ENCODE results near the gene SCGB1A1. TPM values are rescaled to one million over a fixed set of nuclear protein-coding genes. Genes with fewer than 3 reads are reported as not detected.

Gene SCGB1A1
- total RNA-seq, 1 donor from 2014 or later = not detected

DNA sequence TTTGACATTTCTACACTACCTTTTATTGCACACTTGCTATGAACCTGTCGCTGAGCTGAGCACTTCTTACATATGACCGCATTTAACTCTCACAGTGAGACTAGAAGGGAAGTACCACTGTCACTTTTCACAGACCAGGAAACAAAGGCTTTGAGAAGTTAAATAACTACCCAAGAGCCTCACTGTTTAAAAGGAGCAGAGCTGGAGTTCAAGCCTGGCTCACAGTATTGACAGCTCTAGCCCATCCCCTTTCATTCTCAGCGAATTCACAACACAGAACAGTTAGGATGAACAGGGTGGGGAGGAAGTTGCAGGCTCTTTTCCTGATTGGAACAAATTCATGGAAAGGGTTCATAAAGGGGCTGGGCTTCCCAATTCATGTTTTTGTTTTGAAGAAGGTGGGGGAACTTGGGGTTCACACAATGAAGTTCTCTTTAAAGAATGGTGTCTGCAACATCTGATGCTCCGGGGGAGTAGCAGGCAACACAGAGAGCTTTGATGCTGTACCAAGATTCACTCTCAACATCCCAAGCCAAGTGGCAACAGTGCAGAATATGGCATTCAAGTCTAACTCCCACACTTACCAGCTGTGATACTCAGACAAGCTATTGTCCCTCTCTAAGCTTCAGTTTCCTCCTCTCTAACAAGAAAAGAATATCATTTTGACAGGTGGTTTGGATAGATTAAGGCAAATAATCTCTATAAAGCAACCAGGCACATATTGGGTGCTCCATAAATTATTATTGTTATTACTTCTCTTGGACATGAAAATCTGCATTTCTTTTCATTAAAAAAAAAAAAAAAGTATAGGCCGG, 17.2 kb downstream of the SCGB1A1 start:
- Histone ChIP-seq H3K4me3 (no peak overlapping the region), H3K27ac (replicated peaks) (peak overlapping the region; percentile 73), H3K27me3 (ENCODE audit: low read depth) (no peaks in the 10 kb centered on the region), H3K36me3 (no peaks in the 10 kb centered on the region), H3K9me3 (replicated peaks) (no peaks in the 10 kb centered on the region), H3K4me1 (peaks cover 48% of the 10 kb centered on the region)
- intact Hi-C loops (cut with micrococcal nuclease) = no loop called here
- no peak for DNase-seq
- TF ChIP-seq CTCF (IDR thresholded peaks at IDR 0.05; ENCODE audit: borderline replicate concordance) = no peak

- Histone ChIP-seq H3K4me1 (peaks cover 46% of the 10 kb centered on the region), H3K9me3 (replicated peaks) (no peaks in the 10 kb centered on the region), H3K36me3 (no peaks in the 10 kb centered on the region), H3K4me3 (no peak overlapping the region), H3K27ac (replicated peaks) (no peak overlapping the region), H3K27me3 (ENCODE audit: low read depth) (no peaks in the 10 kb centered on the region)
- TF ChIP-seq CTCF (IDR thresholded peaks at IDR 0.05; ENCODE audit: borderline replicate concordance) = no peak
- intact Hi-C loops (cut with micrococcal nuclease) = no loop called here
- no peak for DNase-seq
These were observed 18.8 kb downstream of the SCGB1A1 start for GRCh38 chr11:62437616-62438015.

DNA sequence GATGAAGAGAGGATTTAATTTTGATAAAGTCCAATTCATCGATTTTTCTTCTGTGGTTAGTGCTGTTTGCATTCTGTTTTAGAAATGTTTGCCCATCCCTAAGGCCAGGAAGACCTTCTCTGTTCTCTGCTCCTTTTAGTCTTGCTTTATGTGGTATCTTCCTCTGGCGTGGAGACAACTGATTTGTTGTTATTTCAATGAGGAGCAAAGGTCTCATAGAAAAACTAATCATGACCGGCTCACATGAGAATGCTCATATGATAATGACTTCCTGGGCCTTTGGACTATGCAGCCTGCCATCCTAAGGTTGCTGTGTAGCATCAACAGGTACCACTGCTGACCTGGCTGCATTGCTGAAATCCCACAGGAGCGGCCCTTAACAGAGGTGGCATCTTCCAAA, 19.8 kb downstream of the SCGB1A1 start:
- TF ChIP-seq CTCF (IDR thresholded peaks at IDR 0.05; ENCODE audit: borderline replicate concordance) = no peak
- Histone ChIP-seq H3K36me3 (no peaks in the 10 kb centered on the region), H3K27ac (replicated peaks) (no peak overlapping the region), H3K4me3 (no peak overlapping the region), H3K4me1 (peaks cover 42% of the 10 kb centered on the region), H3K9me3 (replicated peaks) (no peaks in the 10 kb centered on the region), H3K27me3 (ENCODE audit: low read depth) (no peaks in the 10 kb centered on the region)
- intact Hi-C loops (cut with micrococcal nuclease) = no loop called here
- no peak for DNase-seq

DNA sequence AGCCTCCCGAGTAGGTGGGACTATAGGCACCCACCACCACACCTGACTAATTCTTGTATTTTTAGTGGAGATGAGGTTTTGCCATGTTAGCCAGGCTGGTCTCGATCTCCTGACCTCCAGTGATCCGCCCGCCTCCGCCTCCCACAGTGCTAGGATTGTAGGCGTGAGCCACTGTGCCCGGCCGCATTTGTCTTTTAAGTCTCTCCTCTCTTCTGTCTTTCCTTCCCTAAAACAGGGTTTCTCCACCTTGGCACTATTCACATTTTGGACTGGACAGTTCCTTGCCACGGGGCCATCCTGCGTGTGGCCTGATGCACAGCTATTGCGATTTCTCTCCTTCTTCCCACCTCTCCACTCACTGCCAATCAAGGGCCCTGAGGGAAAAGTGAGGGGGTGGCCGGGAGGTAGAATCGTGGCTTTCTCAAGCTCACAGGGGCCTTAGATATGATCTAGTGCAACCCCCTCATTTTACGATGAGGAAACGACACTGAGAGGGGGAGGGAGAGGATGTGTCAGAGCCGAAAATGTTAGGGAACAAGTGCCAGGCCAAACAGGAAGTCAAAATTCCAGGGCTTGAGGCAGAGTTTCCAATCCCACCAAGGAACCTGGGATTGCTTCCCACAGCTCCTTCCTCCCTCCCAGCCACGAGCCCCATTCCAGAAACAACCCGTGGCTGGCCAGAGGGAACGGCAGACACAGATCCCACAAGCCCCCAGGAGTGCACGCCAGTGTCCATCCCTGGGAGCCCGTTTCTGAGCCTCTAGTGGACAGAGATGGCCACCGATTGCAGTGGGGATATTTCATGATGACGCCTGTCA, 21.2 kb downstream of the SCGB1A1 start:
- intact Hi-C loops (cut with micrococcal nuclease) = no loop called here
- TF ChIP-seq CTCF (IDR thresholded peaks at IDR 0.05; ENCODE audit: borderline replicate concordance) = no peak
- H3K27me3 ChIP-seq (ENCODE audit: low read depth) = no peaks in the 10 kb centered on the region
- DNase-seq = no peak
- peak overlapping the region; percentile 27 for H3K4me3 ChIP-seq
- peaks cover 45% of the 10 kb centered on the region for H3K4me1 ChIP-seq
- no peaks in the 10 kb centered on the region for H3K9me3 ChIP-seq (replicated peaks)
- peak overlapping the region; percentile 74 for H3K27ac ChIP-seq (replicated peaks)
- no peaks in the 10 kb centered on the region for H3K36me3 ChIP-seq

- H3K4me1 ChIP-seq = peaks cover 54% of the 10 kb centered on the region
- H3K9me3 ChIP-seq (replicated peaks) = no peaks in the 10 kb centered on the region
- TF ChIP-seq CTCF (IDR thresholded peaks at IDR 0.05; ENCODE audit: borderline replicate concordance) = no peak
- H3K27me3 ChIP-seq (ENCODE audit: low read depth) = no peaks in the 10 kb centered on the region
- no peaks in the 10 kb centered on the region for H3K36me3 ChIP-seq
- peak; percentile 31 for DNase-seq
- intact Hi-C loops (cut with micrococcal nuclease) = no loop called here
- peak overlapping the region; percentile 61 for H3K4me3 ChIP-seq
- peak overlapping the region; percentile 77 for H3K27ac ChIP-seq (replicated peaks)
These were observed 24.8 kb downstream of the SCGB1A1 start for GRCh38 chr11:62443390-62444235.
